Fibroblast of pulmonary artery (primary cell): Measurements from ENCODE around the gene NFIA.

Experiments used
- DNase-seq: peaks from one replicate; pipeline ENCODE4 v3.0.0-alpha.2; 2010; ENCODE audit warnings: low read depth
- H3K4me3 ChIP-seq: replicated peaks from 2 replicates; pipeline ENCODE4 v1.5.1; 2011; ENCODE audit warnings: low read depth, mild to moderate bottlenecking, control low read depth, low read length, moderate library complexity
- CTCF ChIP-seq: IDR thresholded peaks from 2 replicates; pipeline ENCODE4 v1.5.1; 2011; ENCODE audit warnings: mild to moderate bottlenecking, control low read depth, low read length, inconsistent platforms; ENCODE audit errors: missing control alignments

The NFIA gene

DNA sequence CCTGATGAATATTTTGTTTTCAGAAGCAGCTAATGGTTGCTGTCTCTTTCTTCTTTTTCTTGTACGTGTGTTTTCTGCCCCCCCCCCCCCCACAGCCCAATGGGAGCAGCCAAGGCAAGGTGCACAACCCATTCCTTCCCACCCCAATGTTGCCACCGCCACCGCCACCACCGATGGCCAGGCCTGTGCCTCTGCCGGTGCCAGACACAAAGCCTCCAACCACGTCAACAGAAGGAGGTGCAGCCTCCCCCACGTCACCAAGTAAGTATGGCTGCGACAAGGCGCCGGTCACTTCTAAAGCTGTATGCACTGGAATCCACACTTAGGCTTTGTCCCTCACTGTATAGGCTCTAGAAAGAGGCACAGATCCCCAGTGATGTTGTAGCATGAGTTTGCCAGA, 324.1 kb downstream of the NFIA start:
- no peak for TF ChIP-seq CTCF
- no peak overlapping the region for H3K4me3 ChIP-seq

DNA sequence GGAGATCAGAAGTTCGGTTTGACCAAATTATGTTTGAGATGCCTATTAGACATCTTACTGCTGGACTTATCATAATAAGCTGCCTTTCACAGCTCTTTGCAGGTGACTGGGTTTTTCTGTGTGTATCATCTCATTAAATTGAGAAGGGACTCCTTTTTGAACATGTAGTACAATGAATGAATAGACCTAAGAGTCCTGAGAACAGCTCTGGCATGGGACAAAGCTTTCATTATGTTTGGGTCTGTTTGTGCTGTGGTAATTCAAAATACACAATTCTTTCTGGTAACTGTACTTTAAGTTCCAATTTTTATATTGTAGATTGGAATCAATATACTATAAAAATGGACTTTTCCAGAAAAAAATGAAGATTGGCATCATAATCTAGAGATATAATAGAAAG, 330.2 kb downstream of the NFIA start:
- DNase-seq, result no peak
- TF ChIP-seq CTCF, result no peak
- H3K4me3 ChIP-seq, result no peak overlapping the region

More for the DNA sequence above, 324.1 kb downstream of the NFIA start:
- no peak for DNase-seq

DNA sequence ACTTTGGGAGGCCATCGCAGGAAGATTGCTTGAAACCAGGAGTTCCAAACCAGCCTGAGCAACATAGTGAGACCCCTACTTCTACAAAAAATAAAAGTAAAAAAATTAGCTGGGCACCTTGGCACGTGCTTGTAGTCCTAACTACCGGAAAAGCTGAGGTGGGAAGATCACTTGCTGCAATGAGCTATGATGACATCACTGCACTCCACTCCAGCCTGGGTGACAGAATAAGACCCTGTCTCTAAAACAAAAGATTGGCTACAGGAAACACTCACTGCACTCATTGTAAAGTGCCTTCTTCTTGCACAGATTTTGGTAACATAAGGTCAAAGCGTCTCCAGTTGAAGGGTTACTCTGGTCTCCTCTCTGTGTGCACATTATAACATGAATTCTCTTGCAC, 336.8 kb downstream of the NFIA start:
- H3K4me3 ChIP-seq, result no peak overlapping the region
- no peak for DNase-seq
- TF ChIP-seq CTCF, result no peak

GRCh38 chr1:61419657-61420056, 337.3 kb downstream of the NFIA start:
- TF ChIP-seq CTCF, result no peak
- H3K4me3 ChIP-seq, result no peak overlapping the region
- no peak for DNase-seq

- no peak for DNase-seq
- H3K4me3 ChIP-seq, result no peak overlapping the region
- no peak for TF ChIP-seq CTCF
Measured at GRCh38 chr1:61420243-61420642, 337.9 kb downstream of the NFIA start.

GRCh38 chr1:61420909-61421835, 338.8 kb downstream of the NFIA start:
- no peak overlapping the region for H3K4me3 ChIP-seq
- TF ChIP-seq CTCF, result no peak
- DNase-seq, result no peak

GRCh38 chr1:61423643-61424042, 341.3 kb downstream of the NFIA start:
- H3K4me3 ChIP-seq, result no peak overlapping the region
- no peak for TF ChIP-seq CTCF
- DNase-seq, result no peak
